Right ventricle myocardium superior (tissue), 1 donor: Measurements from ENCODE around the gene CTNNBIP1. TPM values are rescaled to one million over a fixed set of nuclear protein-coding genes. Genes with fewer than 3 reads are reported as not detected.

Experiments used
- ATAC-seq: fragments of 200-7000 bp; cut with Tn5 transposase; one replicate; pipeline ENCODE4 v1.9.1; 2020; ENCODE audit warnings: mild to moderate bottlenecking; ENCODE audit not compliant: poor library complexity
- DNase-seq: peaks from one replicate; pipeline ENCODE4 v3.0.0-alpha.2; 2020
- intact Hi-C: fragments of 100-400 bp; cut with DNase I; formaldehyde crosslinking; loops from one replicate; pipeline ENCODE4 v1.11.2; 2022
- total RNA-seq: library from RNA; stranded (reverse); fragmentation: NEBNext Ultra II Directional; extraction: Animal tissue kit (Norgen Biotek cat#: 25700); gene quantifications from one replicate; pipeline ENCODE4 v1.2.1, GENCODE V29; 2021
- donor health status: DM: no; HTN: yes; CAD: no; lungs with severe emphysema.

The CTNNBIP1 gene
- total RNA-seq, 1 donor from 2014 or later: 58.1 TPM

GRCh38 chr1:9867408-9868243 is 42.4 kb downstream of the CTNNBIP1 start:
- ATAC-seq: peak; percentile 88
- intact Hi-C loops: loop anchor here (2.0 to 10.0 kb wide), 3 partner anchors 83 to 243 kb away; no protein-coding TSS in a partner anchor
- peak; percentile 90 for DNase-seq

GRCh38 chr1:9866836-9867235 is 43.2 kb downstream of the CTNNBIP1 start:
- intact Hi-C loops: loop anchor here (2.0 to 10.0 kb wide), 3 partner anchors 82 to 242 kb away; no protein-coding TSS in a partner anchor
- no peak for ATAC-seq
- no peak for DNase-seq

- ATAC-seq: no peak
Observed at GRCh38 chr1:9865724-9866123, 44.3 kb downstream of the CTNNBIP1 start.

DNA sequence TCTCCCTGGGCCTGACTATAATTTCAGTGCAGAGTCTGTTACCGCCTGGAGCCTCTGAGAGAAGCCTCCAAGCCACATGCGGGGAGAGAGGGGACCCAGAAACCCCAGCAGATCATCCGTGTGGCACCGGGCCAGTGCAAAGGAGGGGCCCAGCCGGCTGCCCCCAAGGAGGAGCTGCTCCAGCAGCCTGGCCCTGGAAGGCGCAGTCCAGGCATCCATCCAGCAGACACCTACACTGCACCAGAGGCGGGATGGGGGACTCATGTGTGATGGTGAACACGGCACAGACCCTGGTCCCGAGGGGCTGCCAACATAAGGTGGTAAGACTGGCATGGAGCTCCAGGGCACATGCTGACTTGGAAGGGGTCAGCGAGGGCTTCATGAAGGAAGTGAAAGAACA is 46.7 kb downstream of the CTNNBIP1 start:
- no peak for DNase-seq
- intact Hi-C loops: loop anchor here (10.0 kb wide), 1 partner anchor 239 kb away; no protein-coding TSS in a partner anchor
- no peak for ATAC-seq

More at GRCh38 chr1:9865724-9866123, 44.3 kb downstream of the CTNNBIP1 start:
- intact Hi-C loops: loop anchor here (2.0 to 10.0 kb wide), 3 partner anchors 81 to 241 kb away; no protein-coding TSS in a partner anchor
- DNase-seq: no peak

- ATAC-seq (no peak), DNase-seq (no peak)
- intact Hi-C loops: loop anchor here (10.0 kb wide), 1 partner anchor 237 kb away; no protein-coding TSS in a partner anchor
Observed at GRCh38 chr1:9861360-9861759, 48.7 kb downstream of the CTNNBIP1 start.

- intact Hi-C loops: loop anchor here (10.0 kb wide), 1 partner anchor 236 kb away; no protein-coding TSS in a partner anchor
- ATAC-seq (no peak), DNase-seq (no peak)
Observed at GRCh38 chr1:9860887-9861286, 49.2 kb downstream of the CTNNBIP1 start.

- intact Hi-C loops: loop anchor here (10.0 kb wide), 1 partner anchor 235 kb away; no protein-coding TSS in a partner anchor
- DNase-seq (no peak), ATAC-seq (no peak)
Observed at GRCh38 chr1:9859281-9860014, 50.6 kb downstream of the CTNNBIP1 start.

- ATAC-seq: no peak
- intact Hi-C loops: no loop called here
- no peak for DNase-seq
Observed at GRCh38 chr1:9858293-9859035, 51.6 kb downstream of the CTNNBIP1 start.

DNA sequence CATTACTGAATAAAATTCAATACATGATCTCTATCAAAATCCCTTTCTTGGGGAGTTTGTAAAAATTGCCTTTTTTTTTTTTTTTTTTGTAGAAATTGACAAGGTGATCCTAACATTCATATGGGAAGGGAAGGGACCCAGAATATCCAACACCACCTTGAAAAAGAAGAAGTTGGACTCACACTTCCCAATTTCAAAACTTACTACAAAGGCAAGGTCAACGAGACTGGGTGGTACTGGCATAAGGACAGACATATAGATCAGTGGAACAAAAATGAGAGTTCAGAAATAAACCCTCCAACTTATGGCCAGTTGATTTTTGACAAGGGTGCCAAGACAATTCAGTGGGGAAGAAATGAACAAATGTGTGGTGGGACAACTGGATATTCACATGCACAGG is 54.9 kb downstream of the CTNNBIP1 start:
- DNase-seq: no peak
- intact Hi-C loops: no loop called here
- ATAC-seq: no peak

DNA sequence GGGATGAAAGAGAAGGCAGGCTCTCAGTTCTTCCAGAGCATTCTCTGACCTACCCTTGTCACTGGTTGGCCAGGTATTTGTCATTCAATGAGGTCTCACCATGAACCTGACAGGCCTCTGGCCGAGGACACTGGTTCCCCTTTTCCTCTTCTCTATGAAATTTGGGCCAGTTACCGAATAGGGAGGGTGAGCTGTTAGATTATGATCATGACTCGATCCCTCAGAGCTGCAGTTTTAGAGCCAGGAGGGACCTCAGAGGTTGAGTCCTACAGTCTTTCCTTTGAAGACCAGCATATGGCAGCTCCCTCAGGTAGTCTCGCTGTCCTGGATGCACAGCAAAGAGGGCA is 56.8 kb downstream of the CTNNBIP1 start:
- ATAC-seq: no peak
- intact Hi-C loops: no loop called here

DNA sequence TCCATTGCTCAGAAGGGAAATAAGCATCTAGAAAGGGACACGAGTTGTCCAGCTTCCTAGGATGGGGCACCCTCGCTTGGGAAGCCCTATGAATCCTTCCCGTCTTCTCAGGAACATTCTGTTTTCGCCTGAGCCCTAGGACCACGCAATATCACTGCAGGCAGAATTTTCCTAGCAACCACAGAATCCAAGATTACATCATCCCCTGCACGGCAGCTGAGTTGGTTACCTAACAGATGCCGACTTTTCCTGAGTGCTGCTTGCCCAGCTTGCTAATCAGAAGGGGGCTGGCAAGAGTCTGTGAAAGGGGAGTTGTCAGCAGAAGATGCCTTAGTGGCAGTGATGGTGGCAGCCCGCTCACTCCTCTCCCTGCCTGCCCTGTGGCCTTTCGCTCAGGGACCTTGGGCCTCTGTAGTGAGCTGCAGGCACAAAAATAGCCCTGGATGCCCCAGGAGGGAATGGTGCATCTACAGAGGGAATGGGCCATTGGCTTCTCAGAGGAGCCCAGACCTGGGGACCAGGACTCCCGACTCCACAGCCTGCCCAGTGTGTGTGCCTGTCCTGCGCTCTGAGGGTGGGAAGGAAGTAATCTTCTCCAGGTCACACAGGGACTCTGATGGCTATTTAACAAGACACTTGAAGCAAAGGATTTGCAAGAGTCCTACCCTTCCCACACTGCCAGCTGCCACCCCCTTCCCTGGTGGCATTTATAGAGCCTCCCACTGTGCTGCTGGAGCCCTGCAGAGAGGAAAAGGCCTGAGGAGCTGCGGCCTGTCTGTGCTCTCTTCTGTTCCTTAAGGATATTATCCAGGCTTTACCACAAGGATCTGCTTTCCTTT is 57.4 kb downstream of the CTNNBIP1 start:
- peak; percentile 51 for ATAC-seq
- DNase-seq: no peak
- intact Hi-C loops: no loop called here

More for the DNA sequence above, 56.8 kb downstream of the CTNNBIP1 start:
- DNase-seq: no peak

DNA sequence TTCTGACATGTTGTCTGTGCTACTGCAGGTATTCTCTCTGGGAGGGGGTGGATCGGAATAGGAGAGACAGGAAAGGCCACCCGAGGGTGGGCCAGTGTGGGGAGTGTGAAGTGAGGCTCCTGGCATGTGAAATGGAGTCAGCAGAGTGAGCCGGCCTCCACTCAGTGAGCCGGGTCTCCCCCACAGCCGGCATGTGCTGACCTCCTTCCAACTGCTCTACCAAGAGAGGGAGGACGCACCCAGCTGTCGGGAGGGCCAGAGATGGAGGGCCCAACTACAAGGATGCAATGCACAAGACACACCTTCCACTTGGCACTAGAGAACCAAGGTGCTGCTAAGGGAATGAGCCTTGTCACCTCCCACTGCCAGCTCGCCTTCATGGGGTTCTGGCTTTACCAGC is 58.1 kb downstream of the CTNNBIP1 start:
- ATAC-seq: no peak
- intact Hi-C loops: no loop called here

GRCh38 chr1:9850442-9851162 is 59.5 kb downstream of the CTNNBIP1 start:
- intact Hi-C loops: no loop called here
- no peak for ATAC-seq
- DNase-seq: no peak

More for the DNA sequence above, 58.1 kb downstream of the CTNNBIP1 start:
- no peak for DNase-seq

DNA sequence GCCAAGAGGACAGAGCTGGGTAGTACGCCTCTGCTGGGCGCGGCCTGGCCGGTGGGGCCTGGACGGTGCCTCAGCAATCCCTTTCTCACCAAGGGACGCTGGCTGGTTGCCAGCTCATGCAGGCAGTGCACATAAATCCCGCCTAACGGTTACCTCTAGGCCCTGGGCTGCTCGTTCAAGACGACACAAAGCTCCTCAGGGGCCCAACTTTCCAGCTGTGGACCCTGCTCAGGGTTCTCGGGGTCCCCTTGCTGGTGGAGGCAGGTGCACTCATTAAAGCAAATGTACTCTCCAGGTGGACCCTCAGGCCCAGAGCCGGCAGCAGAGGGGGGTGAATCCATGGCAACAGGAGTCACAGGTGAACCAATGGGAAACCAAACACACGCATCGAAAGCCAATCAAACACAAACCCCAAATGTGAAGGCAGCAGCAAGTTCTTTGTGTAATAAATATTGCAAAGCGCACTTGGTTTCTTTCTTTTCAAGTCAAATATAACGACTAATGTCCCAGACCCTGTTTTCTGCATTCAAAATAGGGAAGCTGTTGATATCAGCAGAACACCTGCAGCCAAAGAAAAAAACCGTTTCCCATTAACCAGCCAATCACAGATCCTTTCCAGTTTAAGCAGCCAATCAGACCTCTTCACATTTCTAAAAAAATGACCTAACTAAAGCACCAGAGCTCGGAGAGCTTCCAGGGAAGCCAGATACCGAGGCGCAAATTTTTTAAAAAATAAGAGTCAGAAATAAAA is 60.2 kb downstream of the CTNNBIP1 start:
- ATAC-seq (no peak), DNase-seq (no peak)
- intact Hi-C loops: no loop called here

- ATAC-seq (peak; percentile 53), DNase-seq (no peak)
- intact Hi-C loops: no loop called here
Observed at GRCh38 chr1:9848022-9848421, 62.0 kb downstream of the CTNNBIP1 start.

- intact Hi-C loops: no loop called here
- ATAC-seq: no peak
- no peak for DNase-seq
Observed at GRCh38 chr1:9847269-9847668, 62.8 kb downstream of the CTNNBIP1 start.
